Measurements from ENCODE around the gene IGFL1. TPM values are rescaled to one million over a fixed set of nuclear protein-coding genes. Genes with fewer than 3 reads are reported as not detected.
"Not testable (repeated sequence)": the region's sequence is repeated elsewhere in the genome, so short reads cannot be mapped to it uniquely, and the experiment has no call there.

IGFL1 gene
- total RNA-seq = not detected
- under 1 TPM in 2 of 3 donors, not detected in 1; 0.50 to 0.88 TPM for polyA plus RNA-seq
- long read RNA-seq, donor 1 = 0 reads
- long read RNA-seq, donor 2 = 0 reads
- long read RNA-seq, donor 3 = 0 reads
- long read RNA-seq, donor 4 = 0 reads
- long read RNA-seq, donor 5 = 0 reads
- long read RNA-seq, donor 6 = 0 reads
- long read RNA-seq, donor 7 = 0 reads
- long read RNA-seq, donor 8 = 0 reads
- long read RNA-seq, donor 9 = 0 reads
- long read RNA-seq, donor 10 = 0 reads

GRCh38 chr19:46229442-46229841 lies at the start of gene IGFL1:
Gene IGFL1, plus strand, starts transcription at chr19:46229742. Its CDS starts 33 bp downstream, at chr19:46229775.
- no peak for TF ChIP-seq CTCF (IDR thresholded peaks at IDR 0.05)
- Histone ChIP-seq H3K4me1 (peaks cover 0 to 9% (median 3%) of the 10 kb centered on the region in 4 donors), H3K27ac (no peak within 1 kb of the TSS), H3K36me3 (no peaks in the 10 kb centered on the region), H3K9me3 (no peaks in the 10 kb centered on the region), H3K27me3 (peaks cover 0 to 53% (median 0%) of the 10 kb centered on the region in 3 donors), H3K4me3 (no peak within 1 kb of the TSS)
- DNase-seq = no peak
- WGBS, 5 donors = 71 to 85% (median 78%) methylated on average over 6 of the region's 6 CpGs
- intact Hi-C loops (cut with DNase I; ENCODE audit: low total_unique reads) = no loop called here

GRCh38 chr19:46180701-46181387 lies 48.7 kb upstream of the IGFL1 start:
- Histone ChIP-seq H3K9me3 (no peaks in the 10 kb centered on the region), H3K4me1 (no peaks in the 10 kb centered on the region), H3K27ac (no peak overlapping the region), H3K4me3 (no peak overlapping the region), H3K36me3 (no peaks in the 10 kb centered on the region), H3K27me3 (peaks cover 0 to 36% (median 4%) of the 10 kb centered on the region in 3 donors)
- intact Hi-C loops (cut with DNase I; ENCODE audit: low total_unique reads) = no loop called here
- TF ChIP-seq POLR2A (IDR thresholded peaks at IDR 0.05) = no peak
- TF ChIP-seq CTCF (IDR thresholded peaks at IDR 0.05) = no peak
- no peak for DNase-seq
- WGBS, 5 donors = 55 to 82% (median 69%) methylated on average over 5 of the region's 5 CpGs

- TF ChIP-seq POLR2AphosphoS5 (IDR thresholded peaks at IDR 0.05) (no peak), POLR2A (IDR thresholded peaks at IDR 0.05) (no peak), CTCF (IDR thresholded peaks at IDR 0.05) (no peak), EP300 (IDR thresholded peaks at IDR 0.05) (no peak)
- H3K9me3 ChIP-seq = no peaks in the 10 kb centered on the region
- WGBS, 5 donors = 47 to 69% (median 51%) methylated on average over 6 of the region's 6 CpGs
- intact Hi-C loops (cut with DNase I; ENCODE audit: low total_unique reads) = no loop called here
- no peak overlapping the region for H3K4me3 ChIP-seq
- no peak overlapping the region for H3K27ac ChIP-seq
- H3K4me1 ChIP-seq = no peaks in the 10 kb centered on the region
- H3K36me3 ChIP-seq = no peaks in the 10 kb centered on the region
- peaks cover 0 to 36% (median 4%) of the 10 kb centered on the region in 3 donors for H3K27me3 ChIP-seq
- no peak for DNase-seq
Observed at GRCh38 chr19:46181388-46181779, 48.2 kb upstream of the IGFL1 start.

- no peak overlapping the region for H3K27ac ChIP-seq
- DNase-seq = no peak
- H3K4me3 ChIP-seq = no peak overlapping the region
- 55 to 73% (median 66%) methylated on average over 8 of the region's 8 CpGs for WGBS, 5 donors
- intact Hi-C loops (cut with DNase I; ENCODE audit: low total_unique reads) = no loop called here
- peaks cover 0 to 31% (median 2%) of the 10 kb centered on the region in 3 donors for H3K27me3 ChIP-seq
- H3K36me3 ChIP-seq = no peaks in the 10 kb centered on the region
- no peak for TF ChIP-seq EP300 (IDR thresholded peaks at IDR 0.05)
- no peak for TF ChIP-seq POLR2A (IDR thresholded peaks at IDR 0.05)
- no peak for TF ChIP-seq CTCF (IDR thresholded peaks at IDR 0.05)
- no peak for TF ChIP-seq POLR2AphosphoS5 (IDR thresholded peaks at IDR 0.05)
- H3K4me1 ChIP-seq = no peaks in the 10 kb centered on the region
- H3K9me3 ChIP-seq = no peaks in the 10 kb centered on the region
Observed at GRCh38 chr19:46182476-46182875, 47.1 kb upstream of the IGFL1 start.

GRCh38 chr19:46184775-46185710 lies 44.5 kb upstream of the IGFL1 start:
- WGBS, 5 donors = 78 to 85% (median 83%) methylated on average over 6 of the region's 6 CpGs
- peaks cover 11 to 38% (median 14%) of the 10 kb centered on the region in 3 donors for H3K27me3 ChIP-seq
- H3K4me1 ChIP-seq; H3K9me3 ChIP-seq; DNase-seq; H3K4me3 ChIP-seq; H3K36me3 ChIP-seq; H3K27ac ChIP-seq; intact Hi-C loops (cut with DNase I; ENCODE audit: low total_unique reads): not testable (repeated sequence)

Data from stomach (tissue), 19 donors.